DMS53 treated with DMSO at 0.1 percent for 48 hours (cell line): ENCODE measurements around the gene TANC2.

ENCODE experiments used
- DNase-seq: peaks from one replicate; lab custom pipeline; 2025; ENCODE audit not compliant: unreplicated experiment; lab: John Stamatoyannopoulos, UW

TANC2 gene

DNA sequence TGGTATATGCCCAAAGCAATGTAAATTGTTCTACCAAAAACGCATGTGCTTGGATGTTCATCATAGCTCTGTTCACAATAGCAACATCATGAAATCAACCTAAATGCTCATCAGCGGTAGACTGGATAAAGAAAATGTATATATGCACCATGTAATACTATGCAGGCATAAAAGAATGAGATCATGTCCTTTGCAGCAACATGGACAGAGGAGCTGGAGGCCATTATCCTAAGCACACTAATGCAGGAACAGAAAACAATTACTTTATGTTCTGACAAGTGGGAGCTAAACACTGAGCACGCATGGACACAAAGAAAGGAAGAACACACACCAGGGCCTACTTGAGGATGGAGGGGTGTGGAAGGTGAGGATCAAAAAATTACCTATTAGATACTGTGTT, 33.7 kb downstream of the TANC2 start:
- DNase-seq: no peak

DNA sequence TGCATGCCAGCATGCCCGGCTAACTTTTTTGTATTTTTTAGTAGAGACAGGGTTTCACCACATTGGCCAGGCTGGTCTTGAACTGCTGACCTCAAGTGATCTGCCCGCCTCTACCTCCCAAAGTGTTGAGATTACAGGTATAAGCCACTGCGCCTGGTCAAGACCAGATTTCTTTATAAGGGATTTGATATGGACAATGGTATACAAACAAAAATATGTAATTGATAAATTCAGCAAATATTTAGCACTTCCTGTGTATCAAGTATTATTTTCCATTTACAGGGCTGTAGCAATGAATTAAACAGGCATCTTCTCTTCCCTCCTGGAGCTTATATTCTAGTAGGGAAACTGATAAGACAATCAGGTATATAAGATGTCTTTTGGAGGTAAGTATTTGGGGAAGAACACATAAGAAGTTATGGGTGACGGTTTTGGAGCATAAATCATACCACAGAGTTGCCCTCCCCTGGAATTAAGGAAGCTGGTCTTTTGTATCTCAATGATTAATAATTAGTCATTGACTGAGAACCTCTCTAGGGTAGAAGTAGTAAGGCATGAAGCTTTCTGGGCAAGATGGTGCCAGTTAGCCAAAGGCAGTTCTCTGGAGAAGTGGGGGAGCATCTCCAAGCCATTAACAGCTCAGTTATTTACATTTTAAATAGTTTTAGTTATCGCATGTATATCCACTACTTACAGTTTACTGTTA, 35.8 kb downstream of the TANC2 start:
- DNase-seq: no peak

DNA sequence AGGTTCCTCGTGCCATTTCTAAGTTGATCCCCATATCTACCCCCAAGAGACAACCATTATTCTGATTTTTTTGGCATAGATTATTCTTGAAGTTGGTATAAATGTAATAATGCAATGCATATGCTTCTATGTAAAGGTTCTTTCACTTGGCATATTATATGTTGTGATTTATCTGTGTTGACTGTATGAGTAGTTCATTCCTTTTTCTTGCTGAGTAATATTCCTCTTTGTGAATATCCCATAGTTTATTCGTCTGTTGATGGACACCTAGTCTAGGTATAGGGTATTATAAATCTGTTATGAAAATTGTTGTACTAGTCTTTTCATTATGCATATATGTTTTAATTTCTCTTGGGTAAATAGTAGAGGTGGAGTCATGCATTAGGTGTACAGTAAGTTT, 36.6 kb downstream of the TANC2 start:
- DNase-seq: no peak

DNA sequence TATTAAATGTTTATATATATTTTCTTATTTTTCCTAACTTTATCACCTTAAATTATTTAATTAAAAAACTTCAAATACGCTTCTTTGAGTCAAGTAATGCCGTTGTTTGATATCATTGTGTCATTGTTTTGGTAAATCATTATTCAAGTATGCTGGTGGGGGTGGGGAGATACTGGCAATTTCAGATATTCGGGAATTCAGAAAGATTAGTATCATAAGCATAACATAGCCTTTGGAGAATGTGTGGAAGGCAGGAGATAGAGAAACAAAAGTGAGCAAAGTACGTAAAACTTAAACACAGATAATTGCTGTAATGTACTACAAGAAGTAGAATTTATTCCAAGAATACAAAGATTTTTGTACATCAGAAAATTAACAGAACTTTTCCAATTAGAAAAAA, 49.8 kb downstream of the TANC2 start:
- no peak for DNase-seq
